NCI-H2107 (cell line): Measurements from ENCODE around the gene DENND1B.

ENCODE experiments used
- DNase-seq: peaks from one replicate; lab custom pipeline; 2025; lab: John Stamatoyannopoulos, UW

The DENND1B gene

GRCh38 chr1:197775282-197776262 lies at the start of gene DENND1B:
DENND1B (minus strand) TSS chr1:197775480; CDS start chr1:197775155, 325 bp downstream.
- DNase-seq: peak; percentile 55

GRCh38 chr1:197814306-197814705 lies 39.0 kb upstream of the DENND1B start:
- no peak for DNase-seq

GRCh38 chr1:197813741-197814140 lies 38.5 kb upstream of the DENND1B start:
- DNase-seq: no peak

GRCh38 chr1:197811769-197812168 lies 36.5 kb upstream of the DENND1B start:
- DNase-seq: no peak

GRCh38 chr1:197810812-197811211 lies 35.5 kb upstream of the DENND1B start:
- no peak for DNase-seq

- no peak for DNase-seq
These were observed 33.6 kb upstream of the DENND1B start for GRCh38 chr1:197808880-197809279.

- no peak for DNase-seq
These were observed 32.6 kb upstream of the DENND1B start for GRCh38 chr1:197807739-197808453.

GRCh38 chr1:197807216-197807615 lies 31.9 kb upstream of the DENND1B start:
- DNase-seq: no peak

GRCh38 chr1:197806718-197807117 lies 31.4 kb upstream of the DENND1B start:
- no peak for DNase-seq

- no peak for DNase-seq
These were observed 26.4 kb upstream of the DENND1B start for GRCh38 chr1:197801684-197802083.

- DNase-seq: no peak
These were observed 25.8 kb upstream of the DENND1B start for GRCh38 chr1:197801111-197801482.

- no peak for DNase-seq
These were observed 25.3 kb upstream of the DENND1B start for GRCh38 chr1:197800379-197801110.

- no peak for DNase-seq
These were observed 24.0 kb upstream of the DENND1B start for GRCh38 chr1:197799271-197799670.

- DNase-seq: no peak
These were observed 23.2 kb upstream of the DENND1B start for GRCh38 chr1:197798492-197798891.

GRCh38 chr1:197797010-197797409 lies 21.7 kb upstream of the DENND1B start:
- DNase-seq: no peak

- no peak for DNase-seq
These were observed 13.8 kb upstream of the DENND1B start for GRCh38 chr1:197788741-197789739.

GRCh38 chr1:197787623-197788536 lies 12.6 kb upstream of the DENND1B start:
- DNase-seq: no peak

GRCh38 chr1:197787056-197787455 lies 11.8 kb upstream of the DENND1B start:
- DNase-seq: no peak

GRCh38 chr1:197786280-197786679 lies 11.0 kb upstream of the DENND1B start:
- no peak for DNase-seq

GRCh38 chr1:197783510-197783948 lies 8.2 kb upstream of the DENND1B start:
- DNase-seq: no peak
